KBM-7 (cell line): ENCODE results near the gene FBXO17.

Source experiments
- DNase-seq: peaks from one replicate; pipeline ENCODE4 v3.0.0-alpha.2; 2015
- in situ Hi-C: fragments of 300-500 bp; cut with MboI; formaldehyde crosslinking; loops from 2 replicates; pipeline ENCODE4 v1.14.3; 2020; ENCODE audit warnings: low sequenced_read_pairs, low pct_unique_long_range_greater_than_20kb, mixed read lengths

The FBXO17 gene

GRCh38 chr19:38921420-38922274, 53.9 kb downstream of the FBXO17 start:
- DNase-seq = no peak
- in situ Hi-C loops = no loop called here

GRCh38 chr19:38920602-38921419, 54.7 kb downstream of the FBXO17 start:
- DNase-seq = no peak
- in situ Hi-C loops = no loop called here

- in situ Hi-C loops = no loop called here
- DNase-seq = no peak
Measured at GRCh38 chr19:38919837-38920601, 55.5 kb downstream of the FBXO17 start.

GRCh38 chr19:38918526-38918925, 57.0 kb downstream of the FBXO17 start:
- no peak for DNase-seq
- in situ Hi-C loops = no loop called here

GRCh38 chr19:38917921-38918491, 57.5 kb downstream of the FBXO17 start:
- in situ Hi-C loops = no loop called here
- no peak for DNase-seq

GRCh38 chr19:38917516-38917915, 58.0 kb downstream of the FBXO17 start:
- no peak for DNase-seq
- in situ Hi-C loops = no loop called here

GRCh38 chr19:38915329-38916321, 59.9 kb downstream of the FBXO17 start:
- no peak for DNase-seq
- in situ Hi-C loops = no loop called here

GRCh38 chr19:38913958-38914357, 61.6 kb downstream of the FBXO17 start:
- in situ Hi-C loops = no loop called here
- DNase-seq = no peak

- in situ Hi-C loops = no loop called here
- DNase-seq = peak; percentile 58
Measured at GRCh38 chr19:38912600-38913514, 62.7 kb downstream of the FBXO17 start.

- in situ Hi-C loops = no loop called here
- DNase-seq = no peak
Measured at GRCh38 chr19:38911388-38912001, 64.0 kb downstream of the FBXO17 start.

GRCh38 chr19:38910488-38910887, 65.1 kb downstream of the FBXO17 start:
- no peak for DNase-seq
- in situ Hi-C loops = no loop called here

GRCh38 chr19:38908911-38909310, 66.6 kb downstream of the FBXO17 start:
- in situ Hi-C loops = no loop called here
- no peak for DNase-seq

GRCh38 chr19:38907670-38908069, 67.9 kb downstream of the FBXO17 start:
- in situ Hi-C loops = no loop called here

GRCh38 chr19:38907227-38907626, 68.3 kb downstream of the FBXO17 start:
- no peak for DNase-seq
- in situ Hi-C loops = no loop called here

More at GRCh38 chr19:38907670-38908069, 67.9 kb downstream of the FBXO17 start:
- DNase-seq = no peak

GRCh38 chr19:38905620-38906019, 69.9 kb downstream of the FBXO17 start:
- DNase-seq = no peak
- in situ Hi-C loops = no loop called here

- DNase-seq = no peak
- in situ Hi-C loops = no loop called here
Measured at GRCh38 chr19:38904581-38905539, 70.7 kb downstream of the FBXO17 start.
